Esophagus muscularis mucosa (tissue), 4 donors: ENCODE results near the gene TMEM235. TPM values are rescaled to one million over a fixed set of nuclear protein-coding genes. Genes with fewer than 3 reads are reported as not detected.
A peak's percentile ranks its signal among the peaks of the same experiment; 100 is the strongest.
"Not testable (repeated sequence)": the region's sequence is repeated elsewhere in the genome, so short reads cannot be mapped to it uniquely, and the experiment has no call there.

Experiments used
- DNase-seq: peaks from one replicate; pipeline ENCODE4 v3.0.0-alpha.2; 2017; ENCODE audit errors: extremely low spot score
- H3K27ac ChIP-seq, 4 donors: fragments of 200-600 bp; sonication (generic); replicated peaks in 1 of 4; 1 replicate in 3 of 4; 2 replicates in 1 of 4; pipeline ENCODE4 v1.5.1; 2016 to 2019; ENCODE audit warnings: mild to moderate bottlenecking in 1 of 4
- H3K27me3 ChIP-seq, 4 donors: fragments of 200-600 bp; sonication (generic); one replicate each; pipeline versions ENCODE4 v1.5.1 to v1.6.0; 2016 to 2019
- H3K36me3 ChIP-seq, 4 donors: fragments of 200-600 bp; sonication (generic); one replicate each; pipeline ENCODE4 v1.5.1; 2016 to 2019
- H3K4me1 ChIP-seq, 4 donors: fragments of 200-600 bp; sonication (generic); one replicate each; pipeline ENCODE4 v1.5.1; 2016 to 2019
- H3K4me3 ChIP-seq, 4 donors: fragments of 200-600 bp; sonication (generic); 1 replicate in 2 of 4; 2 replicates in 2 of 4; pipeline ENCODE4 v1.5.1; 2016 to 2019; ENCODE audit warnings: mild to moderate bottlenecking in 4 of 4, moderate library complexity in 1 of 4
- H3K9me3 ChIP-seq, 4 donors: fragments of 200-600 bp; sonication (generic); 1 replicate in 3 of 4; 2 replicates in 1 of 4; pipeline ENCODE4 v1.5.1; 2016 to 2019
- CTCF ChIP-seq, 3 experiments: fragments of 200-600 bp in 2 of 3; fragments of 450-650 bp in 1 of 3; sonication (generic) in 2 of 3; IDR thresholded peaks; one replicate each; pipeline ENCODE4 v1.5.1; 2017 to 2019; ENCODE audit warnings: antibody characterized with exemption in 3 of 3, mild to moderate bottlenecking in 2 of 3, moderate library complexity in 1 of 3
- EP300 ChIP-seq: sonication (generic); formaldehyde crosslinking; IDR thresholded peaks from one replicate; pipeline ENCODE4 v1.6.1; 2017; ENCODE audit warnings: antibody characterized with exemption
- POLR2A ChIP-seq: fragments of 450-650 bp; IDR thresholded peaks from one replicate; pipeline ENCODE4 v1.6.1; 2017; ENCODE audit warnings: antibody characterized with exemption, moderate library complexity, mild to moderate bottlenecking, low read depth
- POLR2AphosphoS5 ChIP-seq, 2 donors: sonication (generic); formaldehyde crosslinking; IDR thresholded peaks; one replicate each; pipeline ENCODE4 v1.6.1; 2017; ENCODE audit warnings: antibody characterized with exemption in 2 of 2
- WGBS: methylation state at CpG from one replicate; pipeline ENCODE4 v1.1.5; 2018; 5-methylcytosine and 5-hydroxymethylcytosine counted together
- intact Hi-C: fragments of 100-400 bp; cut with DNase I; formaldehyde crosslinking; loops from one replicate; pipeline ENCODE4 v1.15.1; 2023
- total RNA-seq, 4 donors: library from RNA; depleted of rRNA; stranded (reverse); fragments of >200 nt; gene quantifications; one replicate each; pipeline versions ENCODE4 v1.1.0 to v1.2.1, GENCODE V29; 2016

The TMEM235 gene
- total RNA-seq, 4 donors from 2014 or later: not detected

- TF ChIP-seq POLR2AphosphoS5 (IDR thresholded peaks at IDR 0.05): no peak
- no peak for TF ChIP-seq EP300
- TF ChIP-seq POLR2A: no peak
- no peak for TF ChIP-seq CTCF (IDR thresholded peaks at IDR 0.05)
- H3K4me1 ChIP-seq: peaks cover 4 to 18% (median 12%) of the 10 kb centered on the region in 4 donors
- no peak overlapping the region for H3K27ac ChIP-seq
- H3K36me3 ChIP-seq: no peaks in the 10 kb centered on the region
- no peaks in the 10 kb centered on the region for H3K9me3 ChIP-seq
- H3K4me3 ChIP-seq: no peak overlapping the region
- no peak for DNase-seq
- peaks cover 0 to 39% (median 22%) of the 10 kb centered on the region in 4 donors for H3K27me3 ChIP-seq
- WGBS: 88% methylated on average over 2 of the region's 2 CpGs
- intact Hi-C loops: no loop called here
Observed at GRCh38 chr17:78232859-78233173, 1.4 kb downstream of the TMEM235 start.

- H3K27me3 ChIP-seq: peaks cover 0 to 39% (median 22%) of the 10 kb centered on the region in 4 donors
- intact Hi-C loops: no loop called here
- WGBS: 91% methylated on average over 10 of the region's 10 CpGs
- H3K4me3 ChIP-seq: no peak overlapping the region
- no peak overlapping the region for H3K27ac ChIP-seq
- no peaks in the 10 kb centered on the region for H3K9me3 ChIP-seq
- H3K4me1 ChIP-seq: peaks cover 4 to 18% (median 12%) of the 10 kb centered on the region in 4 donors
- no peak for TF ChIP-seq POLR2AphosphoS5 (IDR thresholded peaks at IDR 0.05)
- no peak for TF ChIP-seq EP300
- no peak for TF ChIP-seq POLR2A
- no peak for TF ChIP-seq CTCF (IDR thresholded peaks at IDR 0.05)
- DNase-seq: no peak
- H3K36me3 ChIP-seq: no peaks in the 10 kb centered on the region
Observed at GRCh38 chr17:78233678-78234077, 2.2 kb downstream of the TMEM235 start.

- Histone ChIP-seq H3K4me1 (peaks cover 4 to 18% (median 12%) of the 10 kb centered on the region in 4 donors), H3K36me3 (no peaks in the 10 kb centered on the region), H3K27me3 (peaks cover 0 to 39% (median 22%) of the 10 kb centered on the region in 4 donors), H3K9me3 (no peaks in the 10 kb centered on the region), H3K27ac (peak overlapping the region in 1 of 4 donors; percentile 20), H3K4me3 (no peak overlapping the region)
- WGBS: 82% methylated on average over 10 of the region's 17 CpGs
- intact Hi-C loops: no loop called here
- TF ChIP-seq CTCF (IDR thresholded peaks at IDR 0.05) (no peak), POLR2A (no peak), POLR2AphosphoS5 (IDR thresholded peaks at IDR 0.05) (no peak), EP300 (no peak)
- DNase-seq: no peak
Observed at GRCh38 chr17:78234261-78234865, 2.9 kb downstream of the TMEM235 start.

GRCh38 chr17:78235022-78235421 is 3.6 kb downstream of the TMEM235 start:
- peaks cover 4 to 18% (median 12%) of the 10 kb centered on the region in 4 donors for H3K4me1 ChIP-seq
- H3K27me3 ChIP-seq: peaks cover 0 to 39% (median 22%) of the 10 kb centered on the region in 4 donors
- intact Hi-C loops, H3K9me3 ChIP-seq, H3K36me3 ChIP-seq, H3K4me3 ChIP-seq, DNase-seq: not testable (repeated sequence)
- 86% methylated on average over 6 of the region's 6 CpGs for WGBS
- H3K27ac ChIP-seq: peak overlapping the region in 1 of 4 donors; percentile 20
- peak in 1 of 2 donors; percentile 33 for TF ChIP-seq POLR2AphosphoS5 (IDR thresholded peaks at IDR 0.05)

GRCh38 chr17:78235885-78236284 is 4.5 kb downstream of the TMEM235 start:
- Histone ChIP-seq H3K4me1 (peaks cover 4 to 18% (median 12%) of the 10 kb centered on the region in 4 donors), H3K27ac (no peak overlapping the region), H3K9me3 (no peaks in the 10 kb centered on the region), H3K36me3 (no peaks in the 10 kb centered on the region), H3K27me3 (peaks cover 0 to 30% (median 17%) of the 10 kb centered on the region in 4 donors), H3K4me3 (no peak overlapping the region)
- 81% methylated on average over 4 of the region's 8 CpGs for WGBS
- intact Hi-C loops: no loop called here
- TF ChIP-seq EP300: no peak
- no peak for TF ChIP-seq POLR2A
- TF ChIP-seq POLR2AphosphoS5 (IDR thresholded peaks at IDR 0.05): no peak
- no peak for TF ChIP-seq CTCF (IDR thresholded peaks at IDR 0.05)
- DNase-seq: no peak
